ENCODE measurements around the gene TRIM8. TPM values are rescaled to one million over a fixed set of nuclear protein-coding genes. Genes with fewer than 3 reads are reported as not detected.
A peak's percentile ranks its signal among the peaks of the same experiment; 100 is the strongest.

TRIM8 gene
- total and polyA plus RNA-seq, 9 of the 15 experiments (the other 6 are each of a cell fraction or from before 2014, with no cell fraction given), result 1.7 to 26.0 (median 9.1) TPM

GRCh38 chr10:102599565-102600327 lies 44.5 kb upstream of the TRIM8 start (continued):
- no peak for TF ChIP-seq TCF15 (CRISPR knock-in tag; IDR thresholded peaks at IDR 0.05)
- TF ChIP-seq CHD7 (IDR thresholded peaks at IDR 0.05; ENCODE audit: low read depth, low read length), result no peak
- TF ChIP-seq TBP (optimal IDR thresholded peaks at IDR 0.05; ENCODE audit: low read depth, low read length), result peak; percentile 30
- no peak for TF ChIP-seq ZNF644 (tag; IDR thresholded peaks at IDR 0.05; ENCODE audit: low read depth)
- TF ChIP-seq ATF7 (IDR thresholded peaks at IDR 0.05), result 0 out of 2 replicates have a peak, but pooled peaks have one; percentile 16
- TF ChIP-seq SIX5 (IDR thresholded peaks at IDR 0.05; ENCODE audit: borderline replicate concordance in 1 of 2, insufficient read depth in 1 of 2, low read depth in 1 of 2, low read length in 2 of 2), result no peak
- TF ChIP-seq TGIF2 (CRISPR knock-in tag; IDR thresholded peaks at IDR 0.05), result no peak
- no peak for TF ChIP-seq ZBTB1 (CRISPR knock-in tag; IDR thresholded peaks at IDR 0.05; ENCODE audit: borderline replicate concordance, low read depth)
- no peak for TF ChIP-seq HINFP (tag; conservative IDR thresholded peaks at IDR 0.05; ENCODE audit: low read depth)
- no peak for TF ChIP-seq MAFF (IDR thresholded peaks at IDR 0.05; ENCODE audit: low read length)
